GM12874 (cell line): ENCODE results near the gene CRPPA.

Experiments
- CTCF ChIP-seq: IDR thresholded peaks from 2 replicates; pipeline ENCODE4 v1.5.1; 2011; ENCODE audit warnings: low read depth, mild to moderate bottlenecking, control low read depth, low read length, moderate library complexity; ENCODE audit not compliant: insufficient read depth

The CRPPA gene

GRCh38 chr7:16395121-16395520 is 26.2 kb downstream of the CRPPA start:
- no peak for TF ChIP-seq CTCF

- no peak for TF ChIP-seq CTCF
Observed at GRCh38 chr7:16393862-16394422, 27.4 kb downstream of the CRPPA start.

- TF ChIP-seq CTCF = no peak
Observed at GRCh38 chr7:16392990-16393523, 28.3 kb downstream of the CRPPA start.
